Tibial nerve (tissue), 4 donors: ENCODE results near the gene MTHFD1L. TPM values are rescaled to one million over a fixed set of nuclear protein-coding genes. Genes with fewer than 3 reads are reported as not detected.

Experiments
- DNase-seq, 2 donors: peaks; one replicate each; pipeline ENCODE4 v3.0.0-alpha.2; 2019; ENCODE audit warnings: low spot score in 2 of 2
- H3K27ac ChIP-seq, 4 donors: fragments of 200-600 bp; sonication (generic) in 3 of 4; one replicate each; pipeline ENCODE4 v1.5.1; 2017 to 2019; ENCODE audit warnings: mild to moderate bottlenecking in 1 of 4
- H3K27me3 ChIP-seq, 2 donors: fragments of 200-600 bp; sonication (generic) in 1 of 2; one replicate each; pipeline versions ENCODE4 v1.5.1 to v1.6.0; 2017 to 2019
- H3K36me3 ChIP-seq, 3 donors: fragments of 200-600 bp; sonication (generic); one replicate each; pipeline ENCODE4 v1.5.1; 2018 to 2019
- H3K4me1 ChIP-seq, 4 donors: fragments of 200-600 bp; sonication (generic) in 3 of 4; one replicate each; pipeline ENCODE4 v1.5.1; 2017 to 2019
- H3K4me3 ChIP-seq, 4 donors: fragments of 200-600 bp; sonication (generic) in 3 of 4; one replicate each; pipeline ENCODE4 v1.5.1; 2017 to 2019; ENCODE audit warnings: mild to moderate bottlenecking in 1 of 4, moderate library complexity in 1 of 4
- H3K9me3 ChIP-seq, 4 donors: fragments of 200-600 bp; sonication (generic) in 3 of 4; one replicate each; pipeline ENCODE4 v1.5.1; 2017 to 2019
- EP300 ChIP-seq, 2 donors: sonication (generic); formaldehyde crosslinking; IDR thresholded peaks; one replicate each; pipeline ENCODE4 v1.6.1; 2017; ENCODE audit warnings: antibody characterized with exemption in 2 of 2, mild to moderate bottlenecking in 1 of 2
- POLR2A ChIP-seq, 2 donors: fragments of 450-650 bp; IDR thresholded peaks; one replicate each; pipeline ENCODE4 v1.6.1; 2017; ENCODE audit warnings: antibody characterized with exemption in 2 of 2, mild to moderate bottlenecking in 2 of 2, moderate library complexity in 2 of 2
- WGBS, 2 donors: methylation state at CpG; one replicate each; pipeline ENCODE4 v1.1.5; 2018; 5-methylcytosine and 5-hydroxymethylcytosine counted together
- total RNA-seq, 4 donors: library from RNA; depleted of rRNA; stranded (reverse); fragments of >200 nt; gene quantifications; one replicate each; pipeline ENCODE4 v1.1.0, GENCODE V29; 2016
- TF ChIP-seq, protein P1 (sequence below), 5 experiments: fragments of 200-600 bp in 3 of 5; fragments of 450-650 bp in 2 of 5; sonication (generic) in 3 of 5; IDR thresholded peaks; one replicate each; pipeline ENCODE4 v1.5.1; 2016 to 2019; ENCODE audit warnings: antibody characterized with exemption in 5 of 5, mild to moderate bottlenecking in 3 of 5, moderate library complexity in 2 of 5

MTHFD1L gene
- total RNA-seq, 4 donors from 2014 or later = 8.4 to 35.1 (median 13.1) TPM

DNA sequence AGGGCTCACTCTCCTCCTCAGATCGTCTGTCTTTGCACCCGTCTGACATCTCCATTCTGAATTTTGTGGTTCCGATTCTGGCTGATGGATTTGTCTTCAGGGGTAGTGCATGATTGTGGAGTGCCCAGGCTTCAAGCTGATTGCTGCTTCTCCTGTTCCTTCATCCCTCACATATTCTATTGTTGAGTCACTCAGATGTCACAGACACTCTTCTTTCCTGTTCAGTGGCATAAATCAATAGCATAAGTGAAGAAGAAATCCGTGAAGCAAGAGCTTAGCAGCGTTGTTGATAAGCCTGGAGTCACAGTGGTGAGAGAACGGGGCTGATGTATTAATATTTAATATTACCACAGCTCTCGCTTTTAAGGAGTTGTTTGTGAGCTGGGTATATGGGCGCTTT is 152.5 kb downstream of the MTHFD1L start:
- H3K4me1 ChIP-seq = peaks cover 0 to 52% (median 10%) of the 10 kb centered on the region in 4 donors
- no peaks in the 10 kb centered on the region for H3K9me3 ChIP-seq
- no peaks in the 10 kb centered on the region for H3K27me3 ChIP-seq
- peaks cover 0 to 19% (median 0%) of the 10 kb centered on the region in 3 donors for H3K36me3 ChIP-seq
- no peak for DNase-seq
- TF ChIP-seq POLR2A (IDR thresholded peaks at IDR 0.05) = no peak
- no peak for TF ChIP-seq EP300 (IDR thresholded peaks at IDR 0.05)
- TF ChIP-seq, protein P1, sequence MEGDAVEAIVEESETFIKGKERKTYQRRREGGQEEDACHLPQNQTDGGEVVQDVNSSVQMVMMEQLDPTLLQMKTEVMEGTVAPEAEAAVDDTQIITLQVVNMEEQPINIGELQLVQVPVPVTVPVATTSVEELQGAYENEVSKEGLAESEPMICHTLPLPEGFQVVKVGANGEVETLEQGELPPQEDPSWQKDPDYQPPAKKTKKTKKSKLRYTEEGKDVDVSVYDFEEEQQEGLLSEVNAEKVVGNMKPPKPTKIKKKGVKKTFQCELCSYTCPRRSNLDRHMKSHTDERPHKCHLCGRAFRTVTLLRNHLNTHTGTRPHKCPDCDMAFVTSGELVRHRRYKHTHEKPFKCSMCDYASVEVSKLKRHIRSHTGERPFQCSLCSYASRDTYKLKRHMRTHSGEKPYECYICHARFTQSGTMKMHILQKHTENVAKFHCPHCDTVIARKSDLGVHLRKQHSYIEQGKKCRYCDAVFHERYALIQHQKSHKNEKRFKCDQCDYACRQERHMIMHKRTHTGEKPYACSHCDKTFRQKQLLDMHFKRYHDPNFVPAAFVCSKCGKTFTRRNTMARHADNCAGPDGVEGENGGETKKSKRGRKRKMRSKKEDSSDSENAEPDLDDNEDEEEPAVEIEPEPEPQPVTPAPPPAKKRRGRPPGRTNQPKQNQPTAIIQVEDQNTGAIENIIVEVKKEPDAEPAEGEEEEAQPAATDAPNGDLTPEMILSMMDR (IDR thresholded peaks at IDR 0.05) = no peak
- H3K4me3 ChIP-seq = no peak overlapping the region
- WGBS, 2 donors = 92 to 97% methylated on average over 8 of the region's 8 CpGs
- H3K27ac ChIP-seq = no peak overlapping the region

DNA sequence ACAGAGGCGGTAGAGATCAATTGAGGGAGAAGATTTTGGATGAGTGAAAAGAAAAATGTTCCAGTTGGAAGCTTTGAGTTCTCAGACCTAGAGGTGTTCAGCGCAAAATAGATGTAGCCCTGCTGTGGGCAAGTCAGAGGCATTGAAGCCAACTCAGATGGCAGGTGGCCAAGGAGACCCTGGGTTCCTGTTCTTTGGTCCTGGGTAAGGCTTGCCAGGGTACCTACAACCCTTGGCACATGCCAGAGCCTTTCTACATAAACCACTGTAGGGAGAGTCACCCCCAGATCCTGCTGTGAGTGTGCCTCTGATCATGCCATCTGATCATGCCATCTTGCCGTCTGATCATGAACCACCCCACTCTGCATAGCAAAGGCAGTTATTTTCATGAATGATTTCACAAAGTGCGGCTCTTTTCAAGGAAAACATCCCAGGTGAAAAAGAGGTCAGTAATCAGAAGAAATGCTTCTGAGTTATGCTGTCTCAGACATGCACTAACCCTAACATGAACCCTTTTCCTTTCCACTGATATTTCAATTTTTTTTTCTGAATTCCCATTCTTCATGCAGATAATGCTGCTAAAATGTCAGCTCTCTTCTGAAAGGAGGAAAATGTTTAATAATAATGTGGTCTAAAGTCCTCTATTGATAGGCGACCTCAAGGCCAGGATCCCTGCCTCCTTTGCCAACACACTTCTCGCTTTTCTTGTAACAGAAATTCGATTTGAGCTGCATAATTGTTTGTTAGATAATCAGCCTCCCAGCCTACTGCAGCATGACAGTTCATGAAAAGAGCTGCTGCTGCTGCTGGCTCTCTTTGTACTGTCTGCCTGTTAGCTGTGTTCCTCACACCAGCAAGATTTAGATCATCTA is 153.6 kb downstream of the MTHFD1L start:
- no peaks in the 10 kb centered on the region for H3K27me3 ChIP-seq
- peaks cover 0 to 19% (median 0%) of the 10 kb centered on the region in 3 donors for H3K36me3 ChIP-seq
- WGBS, 2 donors = 44 to 50% methylated on average over 7 of the region's 7 CpGs
- no peaks in the 10 kb centered on the region for H3K9me3 ChIP-seq
- no peak for TF ChIP-seq POLR2A (IDR thresholded peaks at IDR 0.05)
- TF ChIP-seq, protein P1 (IDR thresholded peaks at IDR 0.05) = no peak
- no peak for TF ChIP-seq EP300 (IDR thresholded peaks at IDR 0.05)
- H3K4me3 ChIP-seq = no peak overlapping the region
- DNase-seq = no peak
- peaks cover 0 to 45% (median 10%) of the 10 kb centered on the region in 4 donors for H3K4me1 ChIP-seq
- H3K27ac ChIP-seq = peak overlapping the region in 3 of 4 donors; percentile 15 to 66 (median 30)

DNA sequence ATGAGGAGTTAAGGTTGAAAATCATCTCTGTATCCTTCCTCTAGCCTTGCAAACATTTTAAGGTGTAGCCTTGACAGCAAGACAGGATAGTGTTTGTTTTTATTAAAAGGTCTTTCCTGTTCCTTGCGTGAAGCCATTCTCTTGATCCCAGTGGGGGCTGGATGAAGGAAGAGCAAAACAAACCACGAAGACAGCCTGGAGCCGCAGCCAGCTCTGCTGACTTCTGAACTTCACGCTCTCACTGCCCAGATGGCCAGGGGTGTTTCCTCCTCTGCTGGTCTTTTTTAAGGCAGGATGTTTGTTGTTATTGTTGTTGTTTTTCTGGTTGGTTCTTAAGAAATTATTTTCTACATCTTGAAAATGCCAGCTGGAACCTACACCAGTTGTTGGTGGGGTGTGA is 156.4 kb downstream of the MTHFD1L start:
- Histone ChIP-seq H3K27me3 (no peaks in the 10 kb centered on the region), H3K9me3 (no peaks in the 10 kb centered on the region), H3K27ac (peak overlapping the region in 3 of 4 donors; percentile 21 to 74 (median 57)), H3K4me3 (no peak overlapping the region), H3K36me3 (peaks cover 0 to 6% (median 0%) of the 10 kb centered on the region in 3 donors), H3K4me1 (peaks cover 0 to 38% (median 10%) of the 10 kb centered on the region in 4 donors)
- 46 to 49% methylated on average over 4 of the region's 4 CpGs for WGBS, 2 donors
- no peak for DNase-seq
- TF ChIP-seq POLR2A (IDR thresholded peaks at IDR 0.05) = no peak
- peak in 1 of 2 donors; percentile 45 for TF ChIP-seq EP300 (IDR thresholded peaks at IDR 0.05)

- H3K27me3 ChIP-seq = no peaks in the 10 kb centered on the region
- no peaks in the 10 kb centered on the region for H3K9me3 ChIP-seq
- TF ChIP-seq, protein P1 (IDR thresholded peaks at IDR 0.05) = no peak
- TF ChIP-seq EP300 (IDR thresholded peaks at IDR 0.05) (no peak), POLR2A (IDR thresholded peaks at IDR 0.05) (no peak)
- H3K4me1 ChIP-seq = peaks cover 0 to 38% (median 10%) of the 10 kb centered on the region in 4 donors
- no peak overlapping the region for H3K4me3 ChIP-seq
- H3K27ac ChIP-seq = peak overlapping the region in 2 of 4 donors; percentile 57 to 74
- DNase-seq = no peak
- 55% methylated on average over 3 of the region's 3 CpGs for WGBS, 2 donors
- H3K36me3 ChIP-seq = peaks cover 0 to under 1% (median 0%) of the 10 kb centered on the region in 3 donors
Observed at GRCh38 chr6:151022492-151022891, 157.0 kb downstream of the MTHFD1L start.

GRCh38 chr6:151023342-151023741 is 157.8 kb downstream of the MTHFD1L start:
- peaks cover 0 to 38% (median 10%) of the 10 kb centered on the region in 4 donors for H3K4me1 ChIP-seq
- H3K4me3 ChIP-seq = no peak overlapping the region
- TF ChIP-seq POLR2A (IDR thresholded peaks at IDR 0.05) = no peak
- no peak for TF ChIP-seq EP300 (IDR thresholded peaks at IDR 0.05)
- no peak for DNase-seq
- WGBS, 2 donors = 91 to 94% methylated on average over 5 of the region's 5 CpGs
- no peaks in the 10 kb centered on the region for H3K27me3 ChIP-seq
- H3K27ac ChIP-seq = no peak overlapping the region
- H3K9me3 ChIP-seq = no peaks in the 10 kb centered on the region
- H3K36me3 ChIP-seq = peaks cover 0 to 5% (median 0%) of the 10 kb centered on the region in 3 donors

DNA sequence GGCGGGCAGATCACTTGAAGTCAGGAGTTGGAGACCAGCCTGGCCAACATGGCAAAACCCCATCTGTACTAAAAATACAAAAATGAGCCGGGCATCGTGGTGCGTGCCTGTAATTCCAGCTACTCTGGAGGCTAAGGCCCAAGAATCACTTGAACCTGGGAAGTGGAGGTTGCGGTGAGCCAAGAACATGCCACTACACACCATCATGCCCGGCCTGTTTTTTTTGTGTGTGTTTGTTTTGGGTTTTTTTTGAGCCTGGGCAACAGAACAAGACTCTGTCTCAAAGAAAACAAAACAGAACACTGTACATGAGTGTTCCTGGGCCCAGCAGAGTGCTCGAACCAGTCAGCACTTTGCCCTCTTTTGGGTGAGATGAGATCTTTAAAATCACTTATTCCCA is 159.1 kb downstream of the MTHFD1L start:
- Histone ChIP-seq H3K36me3 (peaks cover 0 to 7% (median 0%) of the 10 kb centered on the region in 3 donors), H3K4me1 (peaks cover 0 to 28% (median 10%) of the 10 kb centered on the region in 4 donors), H3K27me3 (no peaks in the 10 kb centered on the region), H3K9me3 (no peaks in the 10 kb centered on the region), H3K27ac (peak overlapping the region in 1 of 4 donors; percentile 20), H3K4me3 (no peak overlapping the region)
- no peak for DNase-seq
- TF ChIP-seq, protein P1 (IDR thresholded peaks at IDR 0.05) = no peak
- TF ChIP-seq EP300 (IDR thresholded peaks at IDR 0.05) (no peak), POLR2A (IDR thresholded peaks at IDR 0.05) (no peak)
- 84 to 85% methylated on average over 7 of the region's 7 CpGs for WGBS, 2 donors
